OCI-LY1 (cell line): ENCODE results near the gene COP1.
"Not testable (repeated sequence)": the region's sequence is repeated elsewhere in the genome, so short reads cannot be mapped to it uniquely, and the experiment has no call there.

Experiments used
- H2AFZ ChIP-seq: fragments of 200-600 bp; sonication (generic), shearing (Covaris generic); 2 replicates; pipeline ENCODE4 v1.6.0; 2014; ENCODE audit warnings: antibody characterized with exemption, mild to moderate bottlenecking, low read length
- H3F3A ChIP-seq: fragments of 200-600 bp; sonication (generic), shearing (Covaris generic); 2 replicates; pipeline ENCODE4 v1.6.0; 2014; ENCODE audit warnings: mild to moderate bottlenecking, antibody characterized with exemption, low read length, moderate library complexity; ENCODE audit not compliant: insufficient read depth
- H3K27ac ChIP-seq: fragments of 200-600 bp; sonication (generic); 2 replicates; pipeline ENCODE4 v1.5.1; 2014; ENCODE audit warnings: low read length, mixed run types, mild to moderate bottlenecking, low read depth; ENCODE audit not compliant: poor library complexity, severe bottlenecking
- H3K27me3 ChIP-seq: fragments of 200-600 bp; sonication (generic); 2 replicates; pipeline ENCODE4 v1.6.0; 2014; ENCODE audit warnings: antibody characterized with exemption, mild to moderate bottlenecking, low read length, moderate library complexity; ENCODE audit not compliant: insufficient read depth
- H3K36me3 ChIP-seq: fragments of 200-600 bp; sonication (generic); 2 replicates; pipeline ENCODE4 v1.6.1; 2014; ENCODE audit warnings: mild to moderate bottlenecking, antibody characterized with exemption, low read length, moderate library complexity, mixed read lengths; ENCODE audit not compliant: insufficient read depth
- H3K4me1 ChIP-seq: fragments of 200-600 bp; sonication (generic); 2 replicates; pipeline ENCODE4 v1.5.1; 2014; ENCODE audit warnings: mild to moderate bottlenecking, low read length, moderate library complexity; ENCODE audit not compliant: insufficient read depth, severe bottlenecking
- H3K4me2 ChIP-seq: fragments of 200-600 bp; sonication (generic), shearing (Covaris generic); 2 replicates; pipeline ENCODE4 v1.6.1; 2014; ENCODE audit warnings: low read length
- H3K4me3 ChIP-seq: fragments of 200-600 bp; sonication (generic); 2 replicates; pipeline ENCODE4 v1.5.1; 2014; ENCODE audit warnings: low read length, low read depth, mild to moderate bottlenecking, mixed read lengths; ENCODE audit not compliant: poor library complexity, severe bottlenecking
- H3K79me2 ChIP-seq: fragments of 200-600 bp; shearing (Covaris generic); 2 replicates; pipeline ENCODE4 v1.6.1; 2016; ENCODE audit warnings: mixed run types, low read length, mixed read lengths; ENCODE audit not compliant: insufficient read depth
- H3K9ac ChIP-seq: fragments of 200-600 bp; sonication (generic), shearing (Covaris generic); 2 replicates; pipeline ENCODE4 v1.6.1; 2014; ENCODE audit warnings: mild to moderate bottlenecking, low read length, mixed read lengths
- H3K9me2 ChIP-seq: fragments of 200-600 bp; sonication (generic), shearing (Covaris generic); 2 replicates; pipeline ENCODE4 v1.6.1; 2014; ENCODE audit warnings: low read depth, mild to moderate bottlenecking, low read length, mixed read lengths
- H3K9me3 ChIP-seq: fragments of 200-600 bp; shearing (Covaris generic); 2 replicates; pipeline ENCODE4 v1.6.1; 2014; ENCODE audit warnings: low read length, mixed read lengths
- H4K20me1 ChIP-seq: fragments of 200-600 bp; sonication (generic), shearing (Covaris generic); 2 replicates; pipeline ENCODE4 v1.6.0; 2016; ENCODE audit warnings: mild to moderate bottlenecking, low read length; ENCODE audit not compliant: insufficient read depth
- EZH2 ChIP-seq: fragments of 200-600 bp; sonication (generic), shearing (Covaris generic); IDR thresholded peaks from 2 replicates; pipeline ENCODE4 v1.8.0; 2017; ENCODE audit warnings: borderline replicate concordance, mixed run types, mild to moderate bottlenecking, antibody characterized with exemption, low read length, moderate library complexity, mixed read lengths
- TF ChIP-seq, protein P1 (sequence below): fragments of 200-600 bp; sonication (generic), shearing (Covaris generic); IDR thresholded peaks from 2 replicates; pipeline ENCODE4 v1.5.1; 2017; ENCODE audit warnings: mild to moderate bottlenecking, antibody characterized with exemption, low read length, moderate library complexity, mixed read lengths

COP1 gene

DNA sequence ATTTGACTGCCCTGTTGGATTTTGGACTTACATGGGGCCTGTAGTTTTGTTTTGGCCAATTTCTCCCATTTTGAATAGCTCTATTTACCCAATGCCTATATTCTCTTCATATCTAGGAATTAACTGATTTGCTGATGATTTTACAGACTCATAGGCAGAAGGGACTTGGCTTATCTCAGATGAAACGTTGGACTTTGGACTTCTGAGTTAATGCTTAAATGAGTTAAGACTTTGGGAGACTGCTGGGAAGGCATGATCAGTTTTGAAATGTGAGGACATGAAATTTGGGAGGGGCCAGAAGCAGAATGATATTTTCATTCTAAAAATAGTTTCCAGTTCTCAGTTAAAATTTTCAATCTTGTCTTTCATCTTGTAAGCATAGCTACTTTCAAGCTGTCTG is 222.3 kb downstream of the COP1 start:
- H3K9me3 ChIP-seq, result 0 out of 2 replicates have a peak, but pooled peaks cover 5% of the 10 kb centered on the region
- H3K9ac ChIP-seq, result no peak overlapping the region
- H3K4me1 ChIP-seq, result no peaks in the 10 kb centered on the region
- no peaks in the 10 kb centered on the region for H3K27me3 ChIP-seq
- no peak overlapping the region for H3K4me2 ChIP-seq
- no peaks in the 10 kb centered on the region for H3K79me2 ChIP-seq
- no peak overlapping the region for H3K27ac ChIP-seq
- no peaks in the 10 kb centered on the region for H3F3A ChIP-seq
- no peaks in the 10 kb centered on the region for H3K9me2 ChIP-seq
- TF ChIP-seq, protein P1, sequence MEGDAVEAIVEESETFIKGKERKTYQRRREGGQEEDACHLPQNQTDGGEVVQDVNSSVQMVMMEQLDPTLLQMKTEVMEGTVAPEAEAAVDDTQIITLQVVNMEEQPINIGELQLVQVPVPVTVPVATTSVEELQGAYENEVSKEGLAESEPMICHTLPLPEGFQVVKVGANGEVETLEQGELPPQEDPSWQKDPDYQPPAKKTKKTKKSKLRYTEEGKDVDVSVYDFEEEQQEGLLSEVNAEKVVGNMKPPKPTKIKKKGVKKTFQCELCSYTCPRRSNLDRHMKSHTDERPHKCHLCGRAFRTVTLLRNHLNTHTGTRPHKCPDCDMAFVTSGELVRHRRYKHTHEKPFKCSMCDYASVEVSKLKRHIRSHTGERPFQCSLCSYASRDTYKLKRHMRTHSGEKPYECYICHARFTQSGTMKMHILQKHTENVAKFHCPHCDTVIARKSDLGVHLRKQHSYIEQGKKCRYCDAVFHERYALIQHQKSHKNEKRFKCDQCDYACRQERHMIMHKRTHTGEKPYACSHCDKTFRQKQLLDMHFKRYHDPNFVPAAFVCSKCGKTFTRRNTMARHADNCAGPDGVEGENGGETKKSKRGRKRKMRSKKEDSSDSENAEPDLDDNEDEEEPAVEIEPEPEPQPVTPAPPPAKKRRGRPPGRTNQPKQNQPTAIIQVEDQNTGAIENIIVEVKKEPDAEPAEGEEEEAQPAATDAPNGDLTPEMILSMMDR, result no peak
- TF ChIP-seq EZH2, result no peak
- H2AFZ ChIP-seq, result no peak overlapping the region
- H4K20me1 ChIP-seq, result no peaks in the 10 kb centered on the region
- H3K36me3 ChIP-seq, result peaks cover 75% of the 10 kb centered on the region
- no peak overlapping the region for H3K4me3 ChIP-seq

DNA sequence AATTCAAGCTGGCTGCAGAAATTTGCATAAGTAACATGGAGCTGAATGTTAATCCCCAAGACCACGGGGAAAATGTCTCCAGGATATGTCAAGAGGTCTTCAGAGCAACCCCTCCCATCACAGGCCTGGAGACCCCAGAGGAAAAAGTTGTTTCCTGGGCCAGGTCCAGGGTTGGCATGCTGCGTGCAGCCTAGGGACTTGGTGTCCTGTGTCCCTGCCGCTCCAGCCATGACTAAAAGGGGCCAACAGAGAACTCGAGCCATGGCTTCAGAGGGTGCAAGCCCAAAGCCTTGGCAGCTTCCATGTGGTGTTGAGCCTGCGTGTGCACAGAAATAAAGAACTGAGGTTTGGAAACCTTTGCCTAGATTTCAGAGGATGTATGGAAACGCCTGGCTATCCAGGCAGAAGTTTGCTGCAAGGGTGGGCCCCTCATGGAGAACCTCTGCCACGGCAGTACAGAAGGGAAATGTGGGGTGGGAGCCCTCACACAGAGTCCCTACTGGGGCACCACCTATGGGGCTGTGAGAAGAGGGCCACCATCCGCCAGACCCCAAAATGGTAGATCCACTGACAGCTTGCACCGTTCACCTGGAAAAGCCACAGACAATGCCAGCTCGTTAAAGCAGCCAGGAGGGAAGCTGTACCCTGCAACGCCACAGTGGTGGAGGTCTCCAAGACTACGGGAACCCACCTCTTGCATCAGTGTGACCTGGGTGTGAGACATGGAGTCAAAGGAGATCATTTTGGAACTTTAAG is 222.9 kb downstream of the COP1 start:
- H3K9me3 ChIP-seq, result 0 out of 2 replicates have a peak, but pooled peaks cover 5% of the 10 kb centered on the region
- no peaks in the 10 kb centered on the region for H4K20me1 ChIP-seq
- H2AFZ ChIP-seq, result no peak overlapping the region
- no peaks in the 10 kb centered on the region for H3K4me1 ChIP-seq
- no peak overlapping the region for H3K4me3 ChIP-seq
- H3K27ac ChIP-seq, result no peak overlapping the region
- H3K27me3 ChIP-seq, result no peaks in the 10 kb centered on the region
- H3K9ac ChIP-seq, result no peak overlapping the region
- no peaks in the 10 kb centered on the region for H3K9me2 ChIP-seq
- TF ChIP-seq, protein P1, result no peak
- TF ChIP-seq EZH2, result no peak
- H3K79me2 ChIP-seq, result no peaks in the 10 kb centered on the region
- H3K36me3 ChIP-seq, result peaks cover 75% of the 10 kb centered on the region
- no peaks in the 10 kb centered on the region for H3F3A ChIP-seq
- no peak overlapping the region for H3K4me2 ChIP-seq

DNA sequence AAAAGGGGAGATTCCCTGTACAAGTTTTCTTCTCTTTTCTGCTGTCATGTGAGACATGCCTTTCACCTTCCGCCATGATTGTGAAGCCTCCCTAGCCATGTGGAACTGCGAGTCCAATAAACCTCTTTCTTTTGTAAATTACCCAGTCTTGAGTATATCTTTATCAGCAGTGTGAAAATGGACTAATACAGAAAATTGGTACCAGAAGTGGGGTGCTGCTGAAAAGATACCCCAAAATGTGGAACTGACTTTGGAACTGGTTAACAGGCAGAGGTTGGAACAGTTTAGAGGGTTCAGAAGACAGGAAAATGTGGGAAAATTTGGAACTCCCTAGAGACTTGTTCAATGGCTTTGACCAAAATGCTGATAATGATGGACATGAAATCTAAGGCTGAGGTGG is 223.7 kb downstream of the COP1 start:
- not testable (repeated sequence) for H3F3A ChIP-seq, H3K4me2 ChIP-seq, H3K27me3 ChIP-seq, H3K4me1 ChIP-seq, H4K20me1 ChIP-seq, H2AFZ ChIP-seq, H3K9me3 ChIP-seq, H3K27ac ChIP-seq, H3K4me3 ChIP-seq, H3K79me2 ChIP-seq, H3K9me2 ChIP-seq, H3K9ac ChIP-seq
- H3K36me3 ChIP-seq, result peaks cover 69% of the 10 kb centered on the region

DNA sequence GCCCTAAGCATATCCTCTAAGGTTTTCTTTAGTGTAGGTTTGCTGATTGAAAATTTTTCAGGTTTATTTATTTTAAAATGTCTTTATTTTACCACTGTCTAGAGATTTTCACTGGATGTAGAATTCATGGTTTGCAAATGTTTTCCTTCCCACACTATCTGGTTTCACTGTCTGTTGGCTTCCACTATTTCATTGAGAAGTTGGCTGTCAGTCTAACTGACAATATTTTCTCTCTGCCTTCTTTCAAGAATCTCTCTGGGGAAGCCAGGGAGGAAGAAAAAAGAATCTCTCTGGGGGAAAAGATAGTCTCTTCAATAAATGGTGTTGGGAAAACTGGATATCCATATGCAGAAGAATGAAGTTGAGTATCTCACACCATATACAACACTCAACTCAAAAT is 226.0 kb downstream of the COP1 start:
- TF ChIP-seq, protein P1, result no peak
- no peak for TF ChIP-seq EZH2
- Histone ChIP-seq H3K36me3 (peaks cover 48% of the 10 kb centered on the region), H3K9me2 (no peaks in the 10 kb centered on the region), H3K79me2 (no peaks in the 10 kb centered on the region), H3K4me3 (no peak overlapping the region), H3K4me2 (no peak overlapping the region), H4K20me1 (no peaks in the 10 kb centered on the region), H3K9ac (no peak overlapping the region), H3F3A (no peaks in the 10 kb centered on the region), H3K9me3 (0 out of 2 replicates have a peak, but pooled peaks cover 5% of the 10 kb centered on the region), H3K27ac (no peak overlapping the region), H3K27me3 (no peaks in the 10 kb centered on the region), H3K4me1 (no peaks in the 10 kb centered on the region), H2AFZ (no peak overlapping the region)
